ENCODE data around the gene PSG3. TPM values are rescaled to one million over a fixed set of nuclear protein-coding genes. Genes with fewer than 3 reads are reported as not detected.
A peak's percentile ranks its signal among the peaks of the same experiment; 100 is the strongest.
"Not testable (repeated sequence)": the region's sequence is repeated elsewhere in the genome, so short reads cannot be mapped to it uniquely, and the experiment has no call there.

Gene PSG3
- total RNA-seq, 1 donor from 2014 or later, result not detected

DNA sequence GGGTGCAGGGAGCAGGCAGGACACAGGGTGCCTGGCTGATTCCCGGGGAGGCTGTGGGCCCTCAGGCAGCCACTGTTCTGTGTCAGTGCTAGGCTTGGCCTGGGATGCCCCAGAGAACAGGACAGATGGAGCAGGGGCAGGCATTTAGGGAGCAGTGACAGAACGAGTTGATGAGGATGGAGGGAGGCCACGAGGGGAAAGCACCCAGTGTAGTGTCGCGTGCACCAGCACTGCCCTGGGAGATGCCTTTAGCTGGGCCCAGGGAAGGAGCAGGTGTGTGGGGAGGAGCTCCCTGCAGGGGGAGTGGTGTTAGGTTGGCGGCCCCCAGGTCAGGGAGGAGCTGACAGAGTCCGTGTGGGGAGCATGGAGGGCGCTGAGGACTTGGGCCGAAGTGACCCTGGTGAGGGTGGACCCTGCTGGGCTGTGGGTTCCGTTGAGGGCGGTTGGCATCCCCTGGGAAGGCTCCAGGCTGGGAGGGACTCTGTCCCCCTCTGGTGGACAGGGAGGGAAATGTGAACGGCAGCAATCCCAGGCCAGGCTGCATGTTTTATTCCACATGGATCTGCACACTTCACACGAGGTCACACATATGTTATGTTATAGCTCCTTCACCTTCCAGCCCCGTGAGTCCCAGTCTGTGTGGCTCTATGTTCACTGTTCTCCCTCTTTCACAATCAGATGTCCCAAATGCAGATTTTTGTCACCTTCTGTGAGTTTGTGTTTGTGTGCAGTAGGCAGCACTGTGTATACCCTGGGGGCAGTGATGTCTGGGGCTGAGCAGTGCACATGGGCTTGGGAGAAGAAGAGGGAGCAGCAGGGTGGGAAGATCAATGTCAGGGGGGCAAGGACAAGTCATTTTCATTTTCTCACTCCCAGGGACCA, 1.7 kb upstream of the PSG3 start:
- DNase-seq; H3K4me3 Mint-ChIP-seq; H3K27ac Mint-ChIP-seq; H3K36me3 Mint-ChIP-seq (ENCODE audit: low read depth); intact Hi-C loops (cut with micrococcal nuclease); H3K27me3 Mint-ChIP-seq; H3K4me1 Mint-ChIP-seq; H3K9me3 Mint-ChIP-seq: not testable (repeated sequence)

DNA sequence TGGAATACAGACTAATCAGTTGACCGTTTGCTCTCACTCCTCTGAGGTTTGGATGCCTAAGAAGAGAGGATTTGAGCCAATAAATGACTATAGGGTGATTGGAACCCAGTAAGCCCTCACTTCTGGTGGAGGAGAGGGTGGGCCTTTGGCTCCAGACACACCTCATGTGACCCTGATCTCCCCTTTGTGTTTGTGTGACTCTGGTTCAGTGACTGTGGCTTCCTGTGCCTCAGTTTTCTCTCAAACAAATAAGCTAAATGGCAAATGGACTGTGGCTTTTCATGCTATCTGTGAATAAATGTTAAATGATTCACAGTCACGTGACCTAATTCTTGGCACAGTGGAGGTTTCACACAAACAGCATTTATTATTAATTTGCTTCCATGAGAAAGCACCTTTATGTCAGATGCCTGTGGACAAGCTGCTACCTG, 2.7 kb downstream of the PSG3 start:
- H3K36me3 Mint-ChIP-seq (ENCODE audit: low read depth); H3K4me3 Mint-ChIP-seq; intact Hi-C loops (cut with micrococcal nuclease): not testable (repeated sequence)

DNA sequence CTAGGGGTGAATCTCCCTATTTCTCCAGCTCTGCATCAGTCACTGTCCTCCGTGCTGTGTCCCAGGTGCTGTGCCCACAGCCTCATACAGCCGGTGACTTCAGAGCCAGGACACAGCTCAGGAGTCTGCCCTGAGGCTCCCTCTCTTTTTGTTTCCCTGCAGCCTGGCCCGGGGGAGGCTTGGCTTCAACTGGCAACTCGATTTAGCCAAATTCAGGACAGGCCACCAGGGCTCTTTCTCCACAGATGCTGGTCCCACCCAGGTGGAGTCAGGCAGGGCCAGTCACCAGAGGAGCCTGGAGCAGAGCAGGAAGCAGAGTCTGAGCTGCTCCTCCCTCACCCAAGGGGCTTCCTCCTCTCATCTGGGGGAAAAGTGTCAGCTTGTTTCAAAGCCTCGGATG, 11.9 kb downstream of the PSG3 start:
- H3K27ac Mint-ChIP-seq; H3K9me3 Mint-ChIP-seq; H3K36me3 Mint-ChIP-seq (ENCODE audit: low read depth); H3K27me3 Mint-ChIP-seq; intact Hi-C loops (cut with micrococcal nuclease); DNase-seq; H3K4me1 Mint-ChIP-seq; H3K4me3 Mint-ChIP-seq: not testable (repeated sequence)

More for the DNA sequence above, 2.7 kb downstream of the PSG3 start:
- not testable (repeated sequence) for DNase-seq, H3K4me1 Mint-ChIP-seq, H3K27me3 Mint-ChIP-seq, H3K27ac Mint-ChIP-seq, H3K9me3 Mint-ChIP-seq

DNA sequence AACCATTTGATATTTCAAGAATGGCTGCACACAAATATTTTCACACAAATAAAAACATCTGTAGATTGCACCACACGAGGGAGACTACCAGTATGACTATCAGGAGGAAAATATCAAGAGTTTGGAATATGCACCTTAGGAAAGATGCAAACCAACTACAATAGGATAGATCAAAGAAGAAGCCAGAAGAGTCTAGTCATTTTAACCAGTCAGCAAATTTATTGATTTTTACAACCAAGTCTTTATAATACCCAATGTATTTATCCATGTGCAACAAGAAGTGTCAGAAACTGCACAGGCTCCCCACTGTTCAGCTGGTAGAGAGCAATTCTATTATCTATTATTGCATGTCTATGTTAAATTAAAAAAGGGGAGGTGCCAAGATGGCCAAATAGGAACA, 26.3 kb downstream of the PSG3 start:
- H3K36me3 Mint-ChIP-seq (ENCODE audit: low read depth); H3K4me3 Mint-ChIP-seq; DNase-seq; intact Hi-C loops (cut with micrococcal nuclease); H3K4me1 Mint-ChIP-seq; H3K27me3 Mint-ChIP-seq; H3K27ac Mint-ChIP-seq; H3K9me3 Mint-ChIP-seq: not testable (repeated sequence)

DNA sequence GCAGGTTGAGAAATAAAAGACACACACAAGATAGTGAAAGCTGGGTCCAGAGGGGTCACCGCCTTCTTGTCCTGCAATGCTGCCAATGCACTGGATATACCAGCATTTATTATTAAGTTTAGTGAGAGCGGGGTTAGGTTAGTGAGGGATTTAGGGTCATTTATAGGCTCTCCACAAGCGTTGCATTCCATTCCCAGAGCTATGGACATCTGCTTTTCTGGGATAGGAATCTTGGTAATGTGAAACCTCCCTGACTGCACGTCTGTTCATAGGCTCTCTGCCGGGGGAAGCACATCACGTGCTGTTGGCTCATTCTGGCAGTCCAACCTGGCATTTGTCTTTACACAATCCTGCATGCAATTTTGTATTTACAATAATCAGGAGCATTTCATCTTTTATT, 27.5 kb downstream of the PSG3 start:
- intact Hi-C loops (cut with micrococcal nuclease); H3K4me3 Mint-ChIP-seq; DNase-seq; H3K4me1 Mint-ChIP-seq; H3K36me3 Mint-ChIP-seq (ENCODE audit: low read depth); H3K27ac Mint-ChIP-seq; H3K27me3 Mint-ChIP-seq; H3K9me3 Mint-ChIP-seq: not testable (repeated sequence)

DNA sequence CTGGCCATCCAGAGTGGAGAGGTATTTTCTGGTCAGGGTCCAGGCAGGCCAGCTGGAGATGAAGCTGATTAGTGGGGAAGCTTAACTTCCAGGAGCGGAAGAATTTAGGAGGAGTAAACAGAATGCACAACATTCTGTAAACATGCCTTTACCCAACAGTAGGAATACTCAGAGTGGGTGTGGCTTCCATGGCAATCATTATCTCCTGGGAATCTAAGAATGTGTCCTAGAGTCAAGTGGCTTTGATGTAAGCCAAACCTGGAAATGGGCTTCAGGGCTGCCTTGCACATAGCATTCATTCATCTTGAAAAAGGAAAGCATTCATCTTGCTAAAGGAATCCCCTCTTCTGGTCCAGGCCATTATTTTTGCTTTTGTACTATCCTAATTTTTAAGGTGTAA, 29.3 kb downstream of the PSG3 start:
- H3K27ac Mint-ChIP-seq; H3K9me3 Mint-ChIP-seq; intact Hi-C loops (cut with micrococcal nuclease); H3K36me3 Mint-ChIP-seq (ENCODE audit: low read depth); DNase-seq; H3K4me3 Mint-ChIP-seq; H3K4me1 Mint-ChIP-seq; H3K27me3 Mint-ChIP-seq: not testable (repeated sequence)

DNA sequence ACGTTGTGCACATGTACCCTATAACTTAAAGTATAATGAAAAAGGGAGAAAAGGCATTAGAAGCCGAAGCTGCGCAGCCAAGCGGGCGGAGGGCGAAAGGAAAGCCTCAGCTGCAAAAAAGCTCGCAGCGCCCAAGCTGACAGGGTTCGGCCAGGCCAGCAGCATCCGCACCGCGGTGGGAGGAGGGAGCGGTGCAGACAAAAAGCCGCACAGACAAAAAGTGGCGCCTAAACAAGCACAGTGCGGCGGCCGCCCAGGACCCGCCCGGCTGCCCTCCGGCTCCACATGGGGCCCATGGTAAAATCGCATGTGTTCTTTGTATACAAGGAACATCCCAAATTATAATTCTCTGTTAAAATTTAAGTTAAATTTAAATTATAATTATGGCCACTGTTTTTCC, 42.4 kb downstream of the PSG3 start:
- no peaks in the 10 kb centered on the region for H3K4me1 Mint-ChIP-seq
- no peaks in the 10 kb centered on the region for H3K36me3 Mint-ChIP-seq (ENCODE audit: low read depth)
- intact Hi-C loops (cut with micrococcal nuclease), result no loop called here

DNA sequence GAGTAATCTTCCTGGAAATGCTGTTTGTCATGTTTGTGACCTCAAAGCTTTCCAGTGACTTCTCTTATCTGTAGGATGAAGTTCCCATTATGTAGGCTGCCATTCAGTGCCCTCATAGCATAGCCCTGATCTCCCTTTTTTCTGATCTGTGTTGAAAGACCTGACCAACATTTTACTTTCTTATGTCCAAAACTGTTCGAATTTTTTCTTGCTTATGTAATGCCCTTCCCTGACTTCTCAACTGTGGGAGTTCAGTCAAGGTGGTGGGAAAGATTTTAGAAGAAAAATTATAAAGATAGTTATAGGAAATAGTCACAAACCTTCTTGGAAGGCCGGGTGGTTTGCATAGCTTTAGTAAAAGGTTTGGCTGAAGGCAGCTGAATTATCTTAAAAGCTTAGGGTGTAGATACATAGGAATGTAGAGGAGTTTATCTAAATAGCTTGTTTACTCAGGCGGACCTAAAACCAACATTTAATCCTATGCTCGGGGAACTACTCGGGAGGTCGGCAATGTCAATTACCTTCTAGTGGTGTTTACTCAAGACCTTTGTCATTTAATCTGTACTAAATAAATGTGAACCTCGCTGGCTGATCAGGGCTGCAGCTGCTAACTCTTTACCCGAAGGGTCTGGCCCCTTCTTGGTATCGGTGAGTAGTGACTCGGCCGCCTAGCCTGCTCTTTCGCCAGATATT, 44.3 kb downstream of the PSG3 start:
- Mint-ChIP-seq H3K4me3 (no peak overlapping the region), H3K9me3 (no peaks in the 10 kb centered on the region), H3K27ac (no peak overlapping the region), H3K36me3 (ENCODE audit: low read depth) (no peaks in the 10 kb centered on the region), H3K27me3 (peaks cover 20% of the 10 kb centered on the region), H3K4me1 (no peaks in the 10 kb centered on the region)
- no peak for DNase-seq
- intact Hi-C loops (cut with micrococcal nuclease), result no loop called here

More for the DNA sequence above, 42.4 kb downstream of the PSG3 start:
- DNase-seq, result no peak
- Mint-ChIP-seq H3K27ac (no peak overlapping the region), H3K27me3 (peaks cover 20% of the 10 kb centered on the region), H3K9me3 (no peaks in the 10 kb centered on the region), H3K4me3 (no peak overlapping the region)

DNA sequence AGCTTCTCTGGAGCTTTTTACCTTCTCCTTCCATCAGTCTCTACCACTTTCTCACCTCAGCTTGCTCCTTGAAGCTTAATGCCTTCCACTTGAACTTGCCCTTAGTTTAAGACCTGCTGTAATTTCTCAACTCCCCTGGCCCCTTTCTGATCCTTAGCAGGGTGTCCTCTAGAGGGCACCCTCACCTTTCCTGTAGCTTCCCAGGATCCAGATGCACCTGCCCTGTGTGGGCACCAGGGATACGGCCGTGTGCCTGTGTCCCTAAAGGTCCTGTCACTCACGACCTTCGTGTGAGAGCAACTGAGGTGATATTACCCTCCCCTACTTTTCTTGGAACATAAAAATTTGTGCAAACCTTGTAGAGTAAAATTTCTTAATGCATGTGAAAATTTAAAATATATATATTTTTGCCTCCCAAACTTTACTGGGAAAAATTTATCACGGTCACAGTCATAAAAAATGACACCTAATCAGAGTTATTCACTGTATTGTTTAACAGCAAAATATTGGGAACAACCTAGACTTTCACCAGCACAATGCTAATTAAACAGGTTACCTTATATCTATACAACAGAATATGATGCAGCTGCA, 46.4 kb downstream of the PSG3 start:
- DNase-seq, result no peak
- Mint-ChIP-seq H3K27me3 (peaks cover 10% of the 10 kb centered on the region), H3K27ac (no peak overlapping the region), H3K36me3 (ENCODE audit: low read depth) (no peaks in the 10 kb centered on the region), H3K4me1 (no peaks in the 10 kb centered on the region), H3K4me3 (no peak overlapping the region), H3K9me3 (no peaks in the 10 kb centered on the region)
- intact Hi-C loops (cut with micrococcal nuclease), result no loop called here

DNA sequence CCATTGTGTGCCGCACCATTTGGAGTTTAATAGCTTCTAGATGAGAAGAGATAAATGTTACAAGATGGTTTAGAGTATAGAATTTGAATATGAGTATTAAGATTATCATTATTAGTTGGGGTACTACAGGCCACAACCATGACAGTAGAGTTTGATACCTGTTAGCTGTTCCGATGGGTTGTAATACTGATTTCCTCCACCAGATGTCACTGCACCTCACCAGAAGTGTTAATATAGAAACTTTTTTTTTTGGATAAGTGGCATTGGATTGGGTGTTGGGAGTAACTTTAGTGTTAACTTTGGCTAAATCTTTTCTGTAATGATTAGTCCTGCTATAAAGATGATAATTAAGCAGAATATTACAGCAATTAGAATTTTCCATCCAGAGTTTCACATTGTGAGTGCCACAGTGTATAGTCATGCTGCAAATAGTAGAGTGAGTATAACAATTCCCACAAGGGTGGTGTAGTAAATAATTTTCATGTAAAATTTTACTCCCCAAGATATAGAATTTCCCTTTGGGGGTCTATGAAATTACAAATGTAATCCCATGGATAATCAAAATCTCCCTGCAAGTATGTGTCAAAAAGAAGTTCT, 56.3 kb downstream of the PSG3 start:
- H3K4me3 Mint-ChIP-seq, result no peak overlapping the region
- intact Hi-C loops (cut with micrococcal nuclease), result loop anchor here (2.0 kb wide), 1 partner anchor 93 kb away; no protein-coding TSS in a partner anchor
- H3K9me3 Mint-ChIP-seq, result peaks cover 8% of the 10 kb centered on the region
- H3K36me3 Mint-ChIP-seq (ENCODE audit: low read depth), result no peaks in the 10 kb centered on the region
- H3K27ac Mint-ChIP-seq, result no peak overlapping the region
- H3K27me3 Mint-ChIP-seq, result no peaks in the 10 kb centered on the region
- DNase-seq, result peak; percentile 72
- no peaks in the 10 kb centered on the region for H3K4me1 Mint-ChIP-seq

DNA sequence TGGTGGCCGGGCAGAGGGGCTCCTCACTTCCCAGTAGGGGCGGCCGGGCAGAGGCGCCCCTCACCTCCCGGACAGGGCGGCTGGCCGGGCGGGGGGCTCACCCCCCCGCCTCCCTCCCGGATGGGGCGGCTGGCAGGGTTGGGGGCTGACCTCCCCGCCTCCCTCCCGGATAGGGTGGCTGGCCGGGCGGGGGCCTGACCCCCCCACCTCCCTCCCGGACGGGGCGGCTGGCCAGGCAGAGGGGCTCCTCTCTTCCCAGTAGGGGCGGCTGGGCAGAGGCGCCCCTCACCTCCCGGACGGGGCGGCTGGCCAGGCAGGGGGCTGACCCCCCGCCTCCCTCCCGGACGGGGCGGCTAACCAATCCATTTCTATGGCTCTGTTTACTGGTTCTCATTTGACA, 64.0 kb downstream of the PSG3 start:
- H3K9me3 Mint-ChIP-seq; H3K27ac Mint-ChIP-seq; intact Hi-C loops (cut with micrococcal nuclease); DNase-seq; H3K36me3 Mint-ChIP-seq (ENCODE audit: low read depth); H3K27me3 Mint-ChIP-seq; H3K4me1 Mint-ChIP-seq; H3K4me3 Mint-ChIP-seq: not testable (repeated sequence)

DNA sequence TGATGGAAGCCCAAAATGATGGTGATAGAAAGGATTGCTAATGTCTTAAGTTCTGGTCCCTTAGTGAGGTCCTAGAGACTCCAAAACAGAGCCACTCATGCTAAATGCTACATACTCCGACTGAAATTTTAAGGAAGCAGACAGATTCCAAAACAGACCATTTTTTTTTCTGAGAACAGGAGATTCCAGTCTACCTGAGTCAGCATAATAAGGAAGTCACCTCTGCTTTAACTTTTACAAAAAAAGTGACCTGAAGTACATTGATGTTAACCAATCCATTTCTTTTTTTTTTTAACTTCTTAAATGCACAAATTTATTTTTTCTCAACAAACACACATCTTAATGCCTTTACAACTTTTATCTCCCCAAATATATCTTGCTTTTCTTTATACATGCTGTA, 65.7 kb downstream of the PSG3 start:
- H3K4me3 Mint-ChIP-seq; DNase-seq; H3K27ac Mint-ChIP-seq; H3K9me3 Mint-ChIP-seq; H3K27me3 Mint-ChIP-seq; intact Hi-C loops (cut with micrococcal nuclease); H3K36me3 Mint-ChIP-seq (ENCODE audit: low read depth); H3K4me1 Mint-ChIP-seq: not testable (repeated sequence)

All from activated CD4-positive, alpha-beta T cell treated with anti-CD3 and anti-CD28 coated beads, Interleukin-2, amount 10 ng/mL, durations not matched to agents 24 days and 14 days (primary cell).